8988T (cell line): ENCODE results near the gene C19orf81.

ENCODE experiments used
- DNase-seq: peaks from one replicate; pipeline ENCODE4 v3.0.0; 2011

Gene C19orf81

DNA sequence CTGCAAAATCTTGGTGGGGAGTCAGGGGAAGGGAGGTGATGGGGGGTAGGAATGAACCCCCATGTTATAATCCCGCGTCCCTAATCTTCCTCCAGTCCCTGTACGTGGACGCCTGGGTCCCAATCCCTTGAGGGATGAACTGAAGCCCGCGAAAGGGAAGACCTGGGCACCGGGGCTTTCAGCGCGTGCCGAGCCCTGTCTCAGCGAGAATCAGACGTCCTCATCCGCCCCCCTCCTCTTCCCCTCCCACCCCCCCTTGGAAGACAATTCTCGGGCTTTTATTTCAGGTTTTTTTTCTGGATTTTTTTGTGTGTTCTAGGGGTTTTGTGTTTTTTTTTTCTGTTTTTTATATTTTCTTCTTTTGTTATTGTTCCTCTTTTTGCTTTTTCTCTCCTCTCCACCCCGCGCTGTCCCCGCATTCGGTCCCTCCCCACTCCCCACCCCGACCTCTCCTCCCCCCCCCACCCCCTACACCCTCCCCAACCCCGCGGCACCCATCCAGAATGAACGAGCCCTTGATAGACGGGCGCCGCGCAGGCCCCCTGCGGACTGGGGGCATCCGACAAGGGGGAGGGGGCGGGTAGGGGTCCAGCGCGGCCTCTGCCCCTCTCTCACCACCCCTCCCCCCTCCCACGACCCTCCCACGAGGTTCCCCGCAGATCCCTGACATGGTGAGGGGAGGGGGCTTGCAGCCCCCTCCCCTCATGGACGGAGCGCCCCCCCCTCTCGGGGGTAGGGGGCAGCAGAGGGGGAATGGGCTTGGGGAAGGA lies 10.3 kb downstream of the C19orf81 start:
- DNase-seq, result no peak

DNA sequence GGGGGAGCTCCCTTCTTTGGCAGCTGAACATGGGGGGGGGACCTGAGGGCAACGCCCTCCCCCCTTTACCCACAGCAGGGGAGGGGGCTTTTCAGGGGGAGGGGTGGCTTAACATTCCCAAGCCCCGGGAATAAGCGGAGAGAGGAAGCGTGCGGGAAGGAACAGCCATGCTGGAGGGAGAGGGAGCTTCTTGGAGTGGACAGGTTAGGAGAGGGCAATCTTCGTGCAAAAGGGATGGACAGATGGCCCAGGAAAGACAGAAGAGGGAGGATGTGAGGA lies 10.8 kb downstream of the C19orf81 start:
- DNase-seq, result no peak

DNA sequence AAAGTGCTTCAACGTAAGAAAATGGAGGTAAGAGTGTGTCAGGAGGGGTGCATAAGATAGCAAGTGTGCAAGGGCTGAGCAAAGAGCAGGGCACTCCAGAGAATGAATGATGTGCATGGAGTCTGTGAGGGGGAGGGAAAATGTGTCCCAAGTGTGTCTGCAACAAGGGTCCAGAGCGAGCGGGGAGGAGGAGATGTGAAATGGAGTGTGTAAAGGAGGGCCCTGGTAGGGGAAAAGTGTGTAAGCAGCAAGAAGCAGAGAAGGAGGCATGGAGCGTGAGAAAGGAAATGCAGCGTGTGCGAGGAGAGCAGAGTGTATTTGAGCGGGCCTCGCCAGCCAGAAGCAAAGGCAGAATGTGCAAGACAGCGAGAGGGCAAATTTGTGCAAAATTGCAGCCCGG lies 11.8 kb downstream of the C19orf81 start:
- DNase-seq, result no peak

DNA sequence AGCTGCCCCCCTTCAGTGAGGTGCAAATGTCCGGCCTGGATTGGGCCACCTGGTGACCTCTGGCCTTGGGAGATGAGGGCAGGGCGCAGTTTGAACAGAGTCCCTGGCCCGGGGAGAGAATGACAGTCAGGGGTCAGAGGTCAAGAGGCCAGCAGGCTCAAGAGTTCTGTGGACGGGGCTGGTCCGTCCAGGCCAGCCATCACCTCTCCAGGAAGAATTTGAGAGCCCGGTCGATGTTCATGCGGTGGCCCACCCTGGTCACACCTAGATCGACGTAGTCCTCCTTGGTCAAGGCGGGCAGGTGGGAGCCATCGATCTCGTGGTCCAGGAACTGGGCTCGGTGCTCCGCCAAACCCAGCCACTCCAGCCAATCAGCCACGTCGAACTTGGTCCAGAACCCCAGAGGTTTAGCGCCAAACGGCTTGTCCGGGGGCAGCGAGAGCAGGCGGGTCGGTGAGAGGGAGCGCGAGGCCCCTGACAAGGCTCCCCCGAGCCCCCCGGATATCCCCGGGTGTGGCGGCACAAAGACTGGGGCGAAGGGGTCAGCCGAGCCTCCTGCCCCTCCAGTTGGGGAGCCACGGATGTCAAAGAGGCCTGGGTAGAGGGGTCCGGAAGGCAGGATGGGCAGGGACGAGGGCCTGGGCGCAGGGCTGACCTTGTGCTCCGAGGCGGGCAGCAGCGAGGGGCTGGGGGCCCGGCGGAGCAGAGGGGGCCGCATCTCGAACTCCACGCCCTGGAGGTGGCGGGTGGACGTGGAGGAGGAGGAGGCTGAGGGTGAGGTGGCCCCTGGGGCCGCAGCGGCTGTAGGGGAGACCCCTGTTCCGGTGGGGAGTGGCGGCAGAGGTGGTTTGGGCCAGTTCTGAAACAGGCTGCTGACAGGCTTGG lies 12.8 kb downstream of the C19orf81 start:
- DNase-seq, result no peak

DNA sequence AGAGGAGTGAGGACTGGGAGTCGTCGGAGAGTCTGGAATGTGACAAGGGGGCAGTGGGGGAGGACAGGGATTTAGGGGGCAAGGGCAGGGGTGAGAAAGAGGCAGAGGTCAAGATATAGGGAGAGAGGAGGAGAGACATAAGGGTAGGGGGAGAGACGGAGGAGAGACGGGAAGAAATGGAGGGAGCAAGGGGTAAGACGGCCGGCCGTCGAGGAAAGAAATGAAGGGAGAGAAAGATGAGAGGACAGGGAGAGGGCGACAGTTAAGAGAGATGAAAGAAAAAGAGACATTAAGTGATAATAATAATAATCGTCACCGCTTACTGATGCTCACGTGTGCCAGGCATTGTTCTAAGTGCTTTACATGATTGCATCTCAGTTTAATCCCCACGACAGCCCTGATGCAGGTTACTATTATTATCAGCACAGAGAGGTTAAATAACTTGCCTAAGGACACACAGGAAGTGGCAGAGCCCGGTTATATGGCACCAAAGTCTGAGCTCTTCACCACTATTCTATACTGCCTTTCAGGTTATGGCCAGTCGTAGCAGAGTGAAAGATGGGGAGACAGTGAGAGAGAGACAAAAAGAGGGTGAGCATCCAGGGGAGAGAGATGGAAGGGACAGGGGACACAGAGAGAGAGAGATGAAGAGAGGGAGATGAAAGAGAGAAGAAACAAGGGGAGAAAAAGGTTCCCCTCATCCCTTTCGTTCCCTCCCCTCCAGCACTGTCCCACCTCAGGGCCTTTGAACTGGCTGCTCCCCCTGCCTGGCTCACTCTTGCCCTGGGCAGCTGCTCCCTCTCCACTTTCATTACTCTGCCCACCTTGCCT lies 13.6 kb downstream of the C19orf81 start:
- no peak for DNase-seq

DNA sequence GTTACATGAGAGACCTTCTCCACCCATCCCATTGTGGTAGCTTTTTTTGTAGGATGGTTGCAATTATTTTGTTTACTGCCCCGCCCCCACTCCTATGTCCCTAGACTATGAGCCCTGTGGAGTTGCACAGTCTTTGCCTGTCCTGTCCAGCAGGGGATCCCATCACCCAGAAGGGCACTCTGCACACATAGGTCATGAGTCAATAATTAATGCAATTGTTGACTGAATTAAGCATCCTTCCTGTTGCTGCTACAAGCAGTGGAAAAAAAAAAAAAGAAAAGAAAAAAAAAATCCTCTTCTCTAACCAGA lies 14.2 kb downstream of the C19orf81 start:
- DNase-seq, result no peak

DNA sequence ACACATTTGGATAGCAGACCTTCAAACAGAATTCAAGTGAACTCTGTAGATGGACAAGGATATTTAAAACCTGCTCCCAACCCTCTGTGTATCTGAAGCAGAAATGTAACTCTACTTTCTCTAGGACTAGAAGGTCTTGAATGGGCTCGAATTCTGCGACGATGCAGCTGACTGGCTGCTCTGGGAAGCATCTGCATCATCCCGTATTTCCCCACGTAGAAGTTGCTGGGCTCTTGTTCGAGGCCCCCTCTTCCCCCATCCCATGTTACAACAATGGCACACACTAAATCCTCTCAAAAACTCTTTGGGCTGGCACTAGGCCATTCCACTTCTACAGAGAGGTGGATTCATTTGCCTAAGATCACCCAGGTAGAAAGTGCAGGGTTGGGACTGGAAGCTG lies 15.0 kb downstream of the C19orf81 start:
- DNase-seq, result no peak

DNA sequence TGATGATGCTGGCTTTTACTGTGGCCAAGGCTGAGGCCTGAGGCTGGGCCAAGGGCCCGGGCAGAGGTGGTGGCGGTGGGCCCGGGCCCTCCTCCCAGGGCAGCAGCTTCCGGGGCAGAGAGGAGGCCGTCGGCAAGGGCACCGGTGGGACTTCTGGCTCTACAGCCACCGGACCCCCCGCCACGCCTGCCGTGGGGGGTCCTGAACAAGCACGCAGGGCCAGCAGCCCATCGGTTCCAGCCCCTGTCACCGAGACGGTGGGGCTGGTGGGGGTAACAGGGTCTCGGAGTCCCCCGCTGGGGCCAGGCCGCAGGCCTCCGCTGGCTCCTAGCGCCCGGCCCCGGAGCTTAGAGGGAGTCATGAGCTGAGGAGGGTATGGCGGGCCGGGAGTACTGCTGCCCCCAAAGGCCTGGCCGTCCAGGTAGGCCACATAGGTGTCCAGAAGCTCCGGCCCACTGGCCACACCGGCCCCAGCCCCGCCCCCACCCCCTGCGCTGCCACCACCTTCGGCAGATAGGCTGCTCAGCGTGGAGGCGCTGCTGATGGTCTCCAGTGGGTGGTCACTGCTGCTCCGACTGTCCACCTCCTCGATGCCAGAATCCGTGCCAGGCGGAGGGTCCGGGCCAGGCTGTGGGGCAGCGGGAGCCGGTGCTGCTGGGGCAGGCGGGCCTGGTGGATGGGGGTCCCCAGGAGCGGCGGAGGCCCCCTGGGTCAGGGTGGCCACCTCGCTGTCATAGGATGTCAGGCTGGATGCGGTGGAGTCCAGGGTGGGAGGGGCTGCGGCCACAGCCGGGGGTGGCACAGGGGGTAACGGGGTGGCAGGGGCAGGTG lies 17.3 kb downstream of the C19orf81 start:
- no peak for DNase-seq

DNA sequence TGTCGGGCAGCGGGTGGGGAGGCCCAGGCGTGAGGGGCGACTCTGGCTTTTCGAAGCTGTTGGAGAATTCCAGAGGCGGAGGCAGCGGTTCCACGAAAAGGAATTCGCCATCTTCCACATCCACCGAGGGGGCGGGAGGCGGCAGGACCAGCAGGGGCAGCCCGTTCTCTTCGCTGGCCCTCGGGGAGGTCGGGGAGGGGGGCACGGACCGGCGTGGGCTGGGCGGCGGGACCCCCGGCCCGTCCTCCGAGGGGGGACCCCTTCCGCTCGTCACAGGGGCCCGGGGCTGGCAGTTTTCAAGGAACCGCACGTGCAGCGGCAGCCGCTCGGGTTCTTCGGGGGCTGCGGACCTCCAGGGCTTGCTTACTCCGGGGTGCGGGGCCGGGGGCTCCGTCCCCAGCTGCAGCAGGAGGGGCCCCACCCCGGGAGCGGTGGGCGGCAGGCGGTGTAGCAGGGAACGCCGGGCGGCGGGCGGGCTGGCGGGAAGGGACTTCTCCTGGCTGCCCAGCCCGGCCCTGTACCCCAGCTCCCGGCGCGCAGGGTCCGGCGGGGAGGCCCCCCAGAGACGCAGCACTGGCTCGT lies 18.0 kb downstream of the C19orf81 start:
- DNase-seq, result no peak

DNA sequence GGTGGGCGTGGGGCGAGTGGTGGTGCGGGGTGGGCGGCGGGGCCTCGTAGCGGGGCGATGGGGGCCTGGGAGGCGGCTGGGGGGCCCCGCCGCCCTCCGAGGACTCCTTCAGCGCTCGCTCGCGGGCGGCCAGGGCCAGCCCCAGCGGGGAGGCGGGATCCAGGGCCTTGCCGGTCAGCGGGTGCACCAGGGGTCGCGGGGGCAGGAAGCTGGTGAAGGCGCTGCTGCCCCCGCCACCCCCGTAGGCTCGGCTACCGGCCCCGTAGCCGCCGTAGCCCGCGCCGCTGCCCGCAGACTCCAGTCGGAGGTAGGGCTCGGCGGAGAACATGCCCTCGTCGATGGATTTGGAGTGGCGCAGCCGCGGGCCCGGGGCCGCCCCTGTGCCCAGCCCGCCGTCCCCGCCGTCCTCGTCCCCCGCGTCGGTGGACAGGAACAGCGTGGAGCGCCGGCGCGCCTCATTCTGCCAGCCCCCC lies 18.6 kb downstream of the C19orf81 start:
- DNase-seq, result no peak

DNA sequence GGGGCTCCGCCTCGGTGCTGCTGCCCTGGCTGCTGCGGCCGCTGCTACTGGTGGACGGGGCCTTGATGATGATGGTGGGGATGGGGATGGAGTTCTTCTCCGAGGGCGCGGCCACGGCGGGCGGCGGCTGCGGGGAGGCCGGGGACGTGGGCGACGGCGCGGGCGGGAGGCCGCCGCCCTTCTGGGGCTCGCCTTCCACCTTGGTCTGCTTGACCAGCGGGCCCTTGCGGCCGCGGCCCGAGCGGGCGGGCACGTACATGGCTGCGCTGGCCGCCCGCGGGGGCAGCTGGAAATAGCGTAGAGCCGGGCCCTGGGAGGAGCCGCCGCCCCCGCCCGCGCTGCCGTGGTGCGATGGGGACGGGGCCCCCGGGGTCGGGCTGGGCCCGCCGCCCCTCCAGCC lies 19.2 kb downstream of the C19orf81 start:
- DNase-seq, result no peak

DNA sequence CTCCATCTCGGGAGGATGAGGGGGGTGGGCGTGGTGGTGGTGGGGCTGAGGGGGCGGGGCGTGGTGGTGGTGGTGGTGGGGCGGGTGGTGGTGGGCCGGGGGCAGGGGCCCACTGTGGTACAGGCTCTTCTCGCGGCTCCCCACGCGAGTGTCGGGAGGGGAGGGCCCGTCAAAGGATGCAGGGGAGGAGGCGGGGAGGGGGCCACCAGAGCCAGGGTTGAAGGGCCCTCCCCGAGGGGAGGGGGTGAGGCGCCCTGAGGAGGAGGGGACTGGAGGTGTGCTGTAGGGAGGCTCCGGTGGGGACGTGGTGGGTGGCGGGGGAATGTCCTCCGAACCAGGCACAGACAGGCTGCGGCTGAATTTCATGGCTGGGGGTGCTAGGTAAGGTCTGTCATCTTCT lies 19.6 kb downstream of the C19orf81 start:
- no peak for DNase-seq

DNA sequence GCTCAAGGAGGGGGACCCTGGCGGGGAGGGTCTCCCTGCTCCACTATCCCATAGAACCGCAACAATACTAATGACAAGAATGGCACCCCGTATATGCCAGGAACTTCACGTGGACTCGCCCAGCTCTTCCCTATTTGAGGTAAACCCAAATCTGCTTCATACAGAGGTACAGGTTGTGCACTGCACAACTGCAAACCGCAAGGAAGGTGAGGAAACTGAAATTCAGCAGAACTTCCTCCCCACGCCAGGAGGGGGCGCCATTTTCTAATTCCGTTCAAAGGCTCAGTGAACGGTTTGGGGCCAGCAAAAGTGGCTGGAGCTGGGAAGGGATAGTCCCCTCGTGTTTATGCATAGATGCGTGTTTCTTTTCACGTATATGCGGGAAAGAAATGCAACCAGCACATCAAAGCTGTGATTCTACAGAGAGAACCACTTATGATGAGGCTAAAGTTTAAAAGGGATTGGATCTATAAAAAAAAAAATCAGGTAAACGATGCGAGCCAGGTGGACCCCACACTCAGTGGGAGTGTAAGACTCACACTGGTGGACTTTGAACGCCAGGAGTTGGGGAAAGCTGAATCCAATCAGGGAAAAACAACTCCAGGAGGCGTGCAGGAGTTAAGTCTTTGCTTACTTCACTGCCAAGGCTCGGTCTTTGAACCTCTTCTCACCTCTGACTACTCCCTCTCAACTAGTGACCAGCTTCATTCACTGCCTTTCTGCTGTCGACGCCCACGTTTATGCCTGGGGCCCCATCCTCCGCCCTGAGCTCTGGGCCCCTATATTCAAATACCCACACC lies 20.3 kb downstream of the C19orf81 start:
- peak; percentile 66 for DNase-seq

DNA sequence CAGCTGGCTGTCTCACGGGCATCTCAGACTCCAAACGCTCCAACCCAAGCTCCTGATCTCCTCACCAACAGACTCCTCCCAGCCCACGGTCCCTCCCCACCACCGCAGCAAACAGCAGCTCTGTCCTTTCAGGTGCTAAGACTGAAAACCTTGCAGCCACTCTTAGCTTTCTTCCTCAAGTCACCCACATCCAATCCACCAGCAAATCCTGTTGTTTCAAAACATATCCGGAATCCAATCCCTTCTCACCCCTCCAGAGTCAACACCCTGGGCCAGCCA lies 20.8 kb downstream of the C19orf81 start:
- DNase-seq, result no peak

DNA sequence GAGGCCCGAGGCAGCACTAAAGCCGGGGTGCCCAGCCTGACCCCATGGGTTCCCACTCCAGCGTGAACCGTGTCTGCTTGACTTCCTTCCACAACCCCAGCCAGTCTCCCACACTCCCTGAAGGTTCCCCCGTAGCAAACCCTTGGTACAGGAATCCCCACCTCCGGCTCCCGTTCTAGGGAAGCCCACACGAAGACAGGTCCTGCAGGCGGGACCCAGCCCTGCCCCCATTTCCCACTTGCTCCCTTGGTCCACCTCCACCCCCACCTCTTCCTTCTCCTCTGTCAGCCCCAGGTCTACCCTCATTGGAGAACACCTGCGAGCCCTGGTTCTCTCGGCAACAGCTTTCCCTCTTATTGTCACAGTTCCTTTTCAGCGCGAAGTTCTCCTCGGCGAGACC lies 23.9 kb downstream of the C19orf81 start:
- no peak for DNase-seq

DNA sequence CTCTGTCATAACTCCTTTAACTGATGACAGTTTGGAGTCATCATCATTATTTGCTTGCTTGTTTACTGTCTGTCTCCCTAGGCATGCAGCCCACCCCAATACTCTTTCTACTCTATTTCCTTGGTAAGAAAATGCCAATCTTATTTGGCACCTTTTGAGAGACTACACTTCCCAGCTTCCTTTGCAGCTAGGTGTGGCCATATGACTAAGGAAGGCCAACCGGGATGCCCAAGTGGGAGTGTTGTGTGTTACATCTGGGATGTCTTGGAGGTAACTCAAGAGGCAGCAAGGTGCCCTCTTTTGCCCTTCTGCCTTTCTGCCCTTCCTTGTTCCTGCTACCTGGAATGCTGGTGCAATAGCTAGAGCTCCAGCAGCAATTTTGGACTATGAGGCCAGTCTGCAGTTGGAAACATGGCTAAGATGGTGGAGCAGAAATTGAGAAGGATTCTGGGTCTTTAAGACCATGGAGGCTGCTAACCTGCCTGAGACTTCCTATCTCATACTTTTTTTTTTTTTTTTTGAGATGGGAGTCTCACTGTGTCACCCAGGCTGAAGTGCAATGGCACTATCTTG lies 27.5 kb downstream of the C19orf81 start:
- DNase-seq, result no peak

DNA sequence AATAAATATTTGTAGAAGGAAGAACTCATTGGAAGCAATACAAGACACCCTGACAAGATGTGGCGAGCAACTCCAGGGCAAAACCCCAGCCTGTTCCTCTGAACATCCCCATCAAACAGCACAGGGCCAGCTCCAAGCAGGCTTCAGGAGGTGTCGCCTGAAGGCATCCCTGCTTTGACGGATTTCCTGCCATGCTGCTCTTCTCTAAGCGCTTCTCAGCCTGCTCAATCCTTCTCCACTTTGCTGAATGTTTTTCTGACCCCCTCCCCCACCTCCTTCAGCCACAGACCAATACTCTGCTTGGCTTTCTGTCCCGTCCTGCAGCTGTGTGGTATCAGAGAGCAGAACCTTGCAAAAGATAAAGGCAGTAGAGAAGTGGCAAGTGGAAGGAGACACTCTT lies 28.4 kb downstream of the C19orf81 start:
- DNase-seq, result no peak

DNA sequence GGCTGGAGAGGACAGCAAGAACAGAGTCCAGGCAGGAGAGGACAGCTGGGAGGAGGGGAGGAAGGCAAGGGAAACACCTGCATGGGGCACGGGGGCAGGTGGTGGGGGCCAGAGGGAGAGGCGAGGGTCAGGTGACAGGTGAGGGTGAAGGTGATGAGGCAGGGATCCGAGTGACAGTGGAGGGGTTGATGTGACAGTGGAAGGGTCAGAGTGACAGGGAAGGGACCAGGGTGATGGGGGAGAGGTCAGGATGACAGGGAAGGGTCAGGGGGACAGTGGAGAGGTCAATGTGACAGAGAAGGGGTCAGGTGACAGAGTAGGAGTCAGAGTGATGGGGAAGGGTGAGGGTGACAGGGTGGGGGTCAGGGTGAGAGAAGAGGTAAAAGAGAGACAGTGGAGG lies 29.1 kb downstream of the C19orf81 start:
- DNase-seq, result no peak

DNA sequence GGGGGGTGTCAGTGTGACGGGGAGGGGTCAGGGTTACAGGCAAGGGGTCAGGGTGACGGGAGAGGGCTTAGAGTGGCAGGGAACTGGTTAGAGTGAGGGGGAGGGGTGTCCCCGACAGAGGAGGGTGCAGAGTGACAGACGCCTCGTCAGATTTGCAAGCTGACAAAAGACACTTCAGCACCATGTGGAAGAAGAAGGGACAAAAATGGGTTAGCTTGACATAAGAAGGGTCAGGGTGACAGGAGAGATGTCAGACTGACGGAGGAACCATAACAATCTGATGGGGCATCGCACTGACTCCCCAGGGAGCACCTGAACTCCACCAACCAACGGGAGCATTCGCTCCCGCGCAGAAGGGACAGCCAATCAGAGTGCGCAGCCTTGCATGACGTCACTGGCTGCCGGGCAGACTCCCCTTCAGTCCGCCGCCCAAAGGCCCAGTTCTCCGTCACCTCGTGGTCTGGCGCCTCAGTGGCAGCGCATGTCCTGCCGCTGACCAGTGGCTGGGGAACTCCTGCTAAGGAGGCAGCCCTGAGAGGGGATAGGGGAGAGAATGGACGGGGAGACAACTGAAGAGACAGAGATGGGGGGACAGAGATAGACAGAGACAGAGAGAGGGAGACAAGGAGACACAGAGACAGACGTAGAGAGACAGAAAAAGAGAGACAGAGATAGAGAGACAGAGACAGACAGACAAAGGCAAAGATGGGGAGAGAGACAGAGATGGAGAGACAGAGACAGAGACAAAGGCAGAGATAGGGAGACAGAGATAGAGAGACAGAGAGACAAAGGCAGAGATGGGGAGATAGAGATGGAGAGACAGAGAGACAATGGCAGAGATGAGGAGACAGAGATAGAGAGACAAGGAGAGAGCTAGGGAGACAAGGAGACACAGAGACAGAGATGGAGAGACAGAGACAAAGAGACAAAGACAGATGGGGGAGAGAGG lies 30.2 kb downstream of the C19orf81 start:
- DNase-seq, result peak; percentile 87
